CD4-positive, alpha-beta memory T cell (primary cell): Measurements from ENCODE around the gene PPARA. TPM values are rescaled to one million over a fixed set of nuclear protein-coding genes. Genes with fewer than 3 reads are reported as not detected.

Experiments used
- CTCF ChIA-PET: fragments of 350-600 bp; sonication (Branson Sonifier 250); formaldehyde crosslinking; loops from one replicate; lab custom pipeline; 2021; ENCODE audit warnings: inconsistent platforms; ENCODE audit not compliant: partially characterized antibody; lab: Charles Lee
- POLR2A ChIA-PET: fragments of 350-600 bp; sonication (Branson Sonifier 250); formaldehyde crosslinking; loops from one replicate; lab custom pipeline; 2021; ENCODE audit not compliant: partially characterized antibody; lab: Charles Lee
- DNase-seq, 5 donors: peaks; one replicate each; pipeline versions ENCODE4 v3.0.0 to v3.0.0-alpha.2; 2020 to 2022; ENCODE audit warnings: mixed read lengths in 1 of 5
- H3K27ac ChIP-seq: one replicate; pipeline ENCODE4 v1.7.0; 2013; ENCODE audit warnings: low read depth, low read length
- H3K27me3 ChIP-seq: 2 replicates; pipeline ENCODE4 v1.7.0; 2013; ENCODE audit warnings: mild to moderate bottlenecking, low read length, moderate library complexity; ENCODE audit not compliant: insufficient read depth
- H3K36me3 ChIP-seq: 2 replicates; pipeline ENCODE4 v1.7.0; 2013; ENCODE audit warnings: mild to moderate bottlenecking, low read length, moderate library complexity; ENCODE audit not compliant: insufficient read depth
- H3K4me1 ChIP-seq: 2 replicates; pipeline ENCODE4 v1.7.0; 2013; ENCODE audit warnings: mild to moderate bottlenecking, low read length, moderate library complexity; ENCODE audit not compliant: insufficient read depth
- H3K4me3 ChIP-seq, 2 donors: one replicate each; pipeline ENCODE4 v1.7.0; 2013; ENCODE audit warnings: low read length in 2 of 2, mild to moderate bottlenecking in 1 of 2
- H3K9me3 ChIP-seq, 2 donors: one replicate each; pipeline ENCODE4 v1.7.0; 2013; ENCODE audit warnings: low read length in 2 of 2, control low read depth in 1 of 2; ENCODE audit not compliant: control insufficient read depth in 1 of 2
- H3K27ac Mint-ChIP-seq, 7 donors: one replicate each; pipeline ENCODE4 v1.8.0; 2020 to 2021; ENCODE audit warnings: mixed read lengths in 7 of 7, mild to moderate bottlenecking in 6 of 7, inconsistent platforms in 3 of 7, moderate library complexity in 3 of 7
- H3K27me3 Mint-ChIP-seq, 2 donors: one replicate each; pipeline ENCODE4 v1.8.0; 2020 to 2021; ENCODE audit warnings: mixed read lengths in 2 of 2
- H3K36me3 Mint-ChIP-seq, 2 donors: one replicate each; pipeline ENCODE4 v1.8.0; 2020 to 2021; ENCODE audit warnings: mixed read lengths in 2 of 2, inconsistent platforms in 1 of 2, mild to moderate bottlenecking in 1 of 2
- H3K4me1 Mint-ChIP-seq, 4 donors: one replicate each; pipeline ENCODE4 v1.8.0; 2020 to 2021; ENCODE audit warnings: mixed read lengths in 4 of 4, mild to moderate bottlenecking in 1 of 4
- H3K4me3 Mint-ChIP-seq, 8 donors: one replicate each; pipeline ENCODE4 v1.8.0; 2020 to 2021; ENCODE audit warnings: mixed read lengths in 8 of 8, mild to moderate bottlenecking in 7 of 8, moderate library complexity in 6 of 8, inconsistent platforms in 3 of 8
- H3K9me3 Mint-ChIP-seq, 8 donors: one replicate each; pipeline ENCODE4 v1.8.0; 2020 to 2021; ENCODE audit warnings: mixed read lengths in 8 of 8, mild to moderate bottlenecking in 5 of 8, inconsistent platforms in 3 of 8, moderate library complexity in 1 of 8
- intact Hi-C: fragments of 100-400 bp; cut with micrococcal nuclease; formaldehyde crosslinking; loops from one replicate; pipeline ENCODE4 v1.15.1; 2023
- polyA plus RNA-seq, 2 donors: library from polyadenylated mRNA; unstranded; fragments of 300-500 nt; fragmentation: Illumina TruSeq; gene quantifications; one replicate each; pipeline ENCODE4 v1.2.3, GENCODE V29; 2021
- total RNA-seq, 2 experiments: library from RNA; stranded (reverse); gene quantifications; one replicate each; pipeline ENCODE4 v1.2.3, GENCODE V29; 2021

Gene PPARA
- total and polyA plus RNA-seq, 4 experiments from 2014 or later, result 0.91 to 23.2 (median 13.5) TPM

DNA sequence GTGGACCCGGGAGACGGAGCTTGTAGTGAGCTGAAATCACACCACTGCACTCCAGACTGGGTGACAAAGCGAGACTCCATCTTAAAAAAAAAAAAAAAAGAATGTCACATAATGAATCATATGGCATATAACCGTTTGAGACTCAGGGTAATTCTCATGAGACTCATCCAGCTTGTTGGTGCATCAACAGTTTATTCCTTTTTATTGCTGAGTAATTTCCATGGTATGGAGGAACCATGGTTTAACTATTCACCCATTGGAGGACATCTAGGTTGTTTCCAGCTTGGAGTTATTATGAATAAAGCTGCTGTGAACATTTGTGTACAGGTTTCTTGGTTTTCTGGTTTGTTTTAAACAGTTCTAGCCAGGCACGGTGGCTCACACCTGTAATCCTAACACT, 25.3 kb downstream of the PPARA start:
- no peaks in the 10 kb centered on the region for H3K36me3 ChIP-seq
- intact Hi-C loops, result no loop called here
- Mint-ChIP-seq H3K4me1 (peaks cover 14 to 24% (median 19%) of the 10 kb centered on the region in 4 donors), H3K27me3 (no peaks in the 10 kb centered on the region), H3K9me3 (peaks cover 3 to 24% (median 22%) of the 10 kb centered on the region in 8 donors), H3K4me3 (no peak overlapping the region), H3K36me3 (peaks cover 30 to 41% of the 10 kb centered on the region in 2 donors), H3K27ac (peak overlapping the region in 1 of 7 donors; percentile 46)
- H3K4me1 ChIP-seq, result peaks cover 15% of the 10 kb centered on the region
- no peak overlapping the region for H3K4me3 ChIP-seq
- no peak for DNase-seq
- peaks cover 0 to 5% of the 10 kb centered on the region in 2 donors for H3K9me3 ChIP-seq
- no peak overlapping the region for H3K27ac ChIP-seq
- ChIA-PET POLR2A (no interaction called here), CTCF (no interaction called here)
- H3K27me3 ChIP-seq, result no peaks in the 10 kb centered on the region

DNA sequence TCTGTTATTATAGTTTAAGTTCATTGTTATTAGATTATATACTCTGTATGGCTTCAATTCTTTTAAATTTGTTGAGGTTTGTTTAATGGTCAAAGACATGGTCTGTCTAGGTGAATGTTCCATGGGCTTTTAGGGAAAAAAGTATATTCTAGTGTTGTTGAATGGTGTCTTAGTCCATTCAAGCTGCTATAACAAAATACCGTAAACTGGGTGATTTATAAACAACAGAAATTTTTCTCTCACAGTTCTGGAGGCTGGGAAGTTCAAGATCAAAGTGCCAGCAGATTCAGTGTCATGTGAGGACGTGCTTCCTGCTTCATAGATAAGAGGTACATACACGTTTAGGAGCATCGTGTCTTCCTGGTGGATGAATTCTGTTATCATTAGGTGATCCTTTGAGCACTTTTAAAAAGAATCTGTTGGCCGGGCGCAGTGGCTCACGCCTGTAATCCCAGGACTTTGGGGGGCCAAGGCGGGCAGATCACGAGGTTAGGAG, 26.2 kb downstream of the PPARA start:
- intact Hi-C loops, result no loop called here
- Histone ChIP-seq H3K27me3 (no peaks in the 10 kb centered on the region), H3K4me1 (peaks cover 9% of the 10 kb centered on the region), H3K36me3 (no peaks in the 10 kb centered on the region), H3K9me3 (peaks cover 0 to 5% of the 10 kb centered on the region in 2 donors), H3K27ac (no peak overlapping the region), H3K4me3 (no peak overlapping the region)
- ChIA-PET POLR2A (no interaction called here), CTCF (no interaction called here)
- peaks cover 8 to 18% (median 13%) of the 10 kb centered on the region in 4 donors for H3K4me1 Mint-ChIP-seq
- H3K4me3 Mint-ChIP-seq, result no peak overlapping the region
- H3K27me3 Mint-ChIP-seq, result no peaks in the 10 kb centered on the region
- no peak for DNase-seq
- H3K36me3 Mint-ChIP-seq, result peaks cover 39 to 50% of the 10 kb centered on the region in 2 donors
- peaks cover 3 to 33% (median 28%) of the 10 kb centered on the region in 8 donors for H3K9me3 Mint-ChIP-seq
- H3K27ac Mint-ChIP-seq, result no peak overlapping the region

DNA sequence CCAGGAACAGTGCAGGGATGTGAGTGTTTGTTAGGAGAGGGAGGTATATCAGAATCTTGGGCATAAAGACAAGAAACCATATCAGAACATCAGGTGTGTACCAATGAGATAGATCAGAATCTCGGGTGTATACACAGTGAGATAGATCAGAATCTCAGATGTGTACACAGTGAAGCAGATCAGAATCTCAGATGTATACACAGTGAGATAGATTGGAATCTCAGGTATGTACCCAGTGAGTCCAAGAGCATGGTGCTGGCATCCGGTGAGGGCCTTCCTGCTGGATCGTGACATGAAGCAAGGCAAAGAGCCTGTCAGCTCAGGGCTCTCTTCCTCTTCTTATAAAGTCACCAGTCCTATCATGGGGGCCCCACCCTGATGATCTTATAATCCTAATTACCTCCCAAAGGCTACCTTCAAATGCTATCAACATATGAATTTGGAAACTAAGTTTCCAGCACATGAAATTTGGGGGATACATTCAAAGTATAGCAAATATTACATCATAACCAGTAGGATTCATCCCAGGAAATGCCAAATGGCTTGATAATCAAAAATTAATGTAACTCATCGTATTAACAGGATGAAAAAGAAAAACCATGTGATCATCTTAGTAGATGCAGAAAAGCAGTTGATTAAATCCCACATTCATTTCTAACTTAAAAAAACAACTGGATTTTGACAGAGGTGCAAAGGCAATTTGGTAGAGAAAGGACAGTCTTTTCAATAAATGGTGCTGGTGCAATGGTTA, 28.6 kb downstream of the PPARA start:
- Mint-ChIP-seq H3K4me3 (no peak overlapping the region), H3K27ac (no peak overlapping the region), H3K9me3 (peaks cover 3 to 33% (median 28%) of the 10 kb centered on the region in 8 donors), H3K27me3 (no peaks in the 10 kb centered on the region), H3K36me3 (peaks cover 50 to 67% of the 10 kb centered on the region in 2 donors), H3K4me1 (peaks cover 0 to 5% (median 2%) of the 10 kb centered on the region in 4 donors)
- Histone ChIP-seq H3K27me3 (no peaks in the 10 kb centered on the region), H3K4me1 (no peaks in the 10 kb centered on the region), H3K36me3 (no peaks in the 10 kb centered on the region), H3K4me3 (no peak overlapping the region), H3K9me3 (peaks cover 0 to 5% of the 10 kb centered on the region in 2 donors), H3K27ac (no peak overlapping the region)
- CTCF ChIA-PET, result no interaction called here
- POLR2A ChIA-PET, result no interaction called here
- intact Hi-C loops, result no loop called here
- DNase-seq, result no peak

DNA sequence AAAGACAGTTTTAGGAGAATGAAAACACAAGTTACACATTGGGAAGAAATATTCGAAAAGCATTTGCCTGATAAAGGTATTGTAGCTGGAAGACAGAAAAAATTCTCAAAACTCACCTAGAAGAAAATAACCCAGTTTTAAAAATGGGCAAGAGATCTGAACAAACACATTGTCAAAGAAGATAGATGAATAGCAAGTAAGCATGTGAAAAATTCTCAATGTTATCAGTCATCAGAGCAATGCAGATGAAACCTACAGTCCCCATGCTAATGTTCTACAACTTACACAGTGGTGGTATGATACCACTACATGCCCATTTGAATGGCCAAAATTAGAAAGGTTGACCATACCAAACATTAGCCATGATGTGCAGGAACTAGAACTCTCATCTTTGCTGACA, 29.4 kb downstream of the PPARA start:
- Histone ChIP-seq H3K4me1 (no peaks in the 10 kb centered on the region), H3K27me3 (no peaks in the 10 kb centered on the region), H3K36me3 (no peaks in the 10 kb centered on the region), H3K4me3 (no peak overlapping the region), H3K9me3 (peaks cover 0 to 5% of the 10 kb centered on the region in 2 donors), H3K27ac (no peak overlapping the region)
- ChIA-PET POLR2A (no interaction called here), CTCF (interaction anchor here (0.5 kb wide), 1 partner anchor 131 kb away, joined by 3 read pairs; no protein-coding TSS in a partner anchor)
- DNase-seq, result no peak
- no peak overlapping the region for H3K4me3 Mint-ChIP-seq
- peaks cover 3 to 33% (median 28%) of the 10 kb centered on the region in 8 donors for H3K9me3 Mint-ChIP-seq
- peaks cover 50 to 69% of the 10 kb centered on the region in 2 donors for H3K36me3 Mint-ChIP-seq
- H3K27me3 Mint-ChIP-seq, result no peaks in the 10 kb centered on the region
- intact Hi-C loops, result no loop called here
- peaks cover 0 to 3% (median under 1%) of the 10 kb centered on the region in 4 donors for H3K4me1 Mint-ChIP-seq
- H3K27ac Mint-ChIP-seq, result peak overlapping the region in 1 of 7 donors; percentile 59

DNA sequence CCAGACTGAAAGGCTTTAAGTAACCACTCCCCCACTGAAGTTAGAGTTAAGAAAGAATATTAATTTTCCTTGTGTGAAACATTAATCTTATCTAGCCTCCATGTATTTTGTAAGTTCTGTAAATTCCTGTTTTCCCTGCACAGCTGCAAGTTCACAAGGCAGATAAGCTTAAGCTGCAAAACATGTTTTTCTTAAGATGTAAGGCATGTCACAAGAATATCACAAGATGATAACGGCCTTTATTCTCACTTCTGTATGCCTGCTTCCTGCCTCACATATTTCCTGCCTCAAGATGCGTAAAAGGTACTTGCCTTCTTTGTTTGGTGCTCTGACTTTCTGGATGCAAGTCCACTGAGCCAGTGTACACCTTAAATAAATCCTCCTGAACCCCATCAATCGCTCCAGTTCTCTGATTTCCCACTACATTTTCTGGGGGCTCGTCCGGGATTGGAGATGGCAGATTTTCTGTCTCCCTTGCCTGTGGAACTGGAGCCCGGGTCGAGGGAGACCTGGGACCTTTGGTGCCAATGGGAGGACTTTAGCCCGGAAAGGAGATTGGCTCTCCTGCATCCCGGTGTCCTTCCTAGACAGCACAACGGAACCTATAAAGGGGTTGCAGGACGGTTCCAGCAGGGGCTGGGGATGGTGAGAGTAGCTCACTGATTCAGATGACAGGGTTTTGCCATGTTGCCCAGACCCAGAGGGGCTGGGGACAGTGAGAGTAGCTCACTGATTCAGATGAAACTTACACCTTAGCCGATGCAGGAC, 30.2 kb downstream of the PPARA start:
- no peak overlapping the region for H3K27ac ChIP-seq
- peaks cover 54 to 76% of the 10 kb centered on the region in 2 donors for H3K36me3 Mint-ChIP-seq
- peaks cover 0 to 3% (median under 1%) of the 10 kb centered on the region in 4 donors for H3K4me1 Mint-ChIP-seq
- no peaks in the 10 kb centered on the region for H3K4me1 ChIP-seq
- H3K4me3 ChIP-seq, result no peak overlapping the region
- no peaks in the 10 kb centered on the region for H3K27me3 Mint-ChIP-seq
- ChIA-PET POLR2A (no interaction called here), CTCF (interaction anchor here (0.5 kb wide), 1 partner anchor 130 kb away, joined by 3 read pairs; no protein-coding TSS in a partner anchor)
- peak overlapping the region in 1 of 7 donors; percentile 82 for H3K27ac Mint-ChIP-seq
- DNase-seq, result no peak
- no peak overlapping the region for H3K4me3 Mint-ChIP-seq
- intact Hi-C loops, result no loop called here
- H3K9me3 Mint-ChIP-seq, result peaks cover 3 to 33% (median 28%) of the 10 kb centered on the region in 8 donors
- H3K9me3 ChIP-seq, result peaks cover 0 to 5% of the 10 kb centered on the region in 2 donors
- H3K36me3 ChIP-seq, result no peaks in the 10 kb centered on the region
- H3K27me3 ChIP-seq, result no peaks in the 10 kb centered on the region

DNA sequence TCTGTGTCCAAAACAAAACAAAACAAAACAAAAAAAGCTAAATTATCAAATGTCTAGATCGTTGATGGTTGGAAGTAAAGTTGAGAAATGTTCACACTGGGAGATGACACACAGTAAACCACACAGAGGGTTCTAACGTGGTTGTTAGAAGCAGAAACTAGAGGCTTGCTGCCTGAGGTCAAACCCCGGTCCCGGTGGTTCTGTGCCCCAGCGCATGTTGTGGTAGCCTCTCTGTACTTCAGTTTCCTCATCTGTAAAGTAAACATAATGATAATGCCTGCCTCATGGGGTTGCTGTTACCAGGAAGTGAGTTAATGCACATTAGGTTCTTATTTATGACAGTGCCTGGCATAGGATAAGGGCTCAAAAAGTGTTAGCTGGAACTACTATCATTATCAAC, 33.4 kb downstream of the PPARA start:
- Mint-ChIP-seq H3K4me1 (no peaks in the 10 kb centered on the region), H3K27ac (no peak overlapping the region), H3K4me3 (no peak overlapping the region), H3K27me3 (no peaks in the 10 kb centered on the region), H3K36me3 (peaks cover 45 to 66% of the 10 kb centered on the region in 2 donors), H3K9me3 (peaks cover under 1 to 27% (median 23%) of the 10 kb centered on the region in 8 donors)
- no peak overlapping the region for H3K4me3 ChIP-seq
- no peaks in the 10 kb centered on the region for H3K36me3 ChIP-seq
- CTCF ChIA-PET, result no interaction called here
- H3K27ac ChIP-seq, result no peak overlapping the region
- intact Hi-C loops, result no loop called here
- H3K4me1 ChIP-seq, result no peaks in the 10 kb centered on the region
- peaks cover 0 to 5% of the 10 kb centered on the region in 2 donors for H3K9me3 ChIP-seq
- no peak for DNase-seq
- H3K27me3 ChIP-seq, result no peaks in the 10 kb centered on the region
- POLR2A ChIA-PET, result no interaction called here

DNA sequence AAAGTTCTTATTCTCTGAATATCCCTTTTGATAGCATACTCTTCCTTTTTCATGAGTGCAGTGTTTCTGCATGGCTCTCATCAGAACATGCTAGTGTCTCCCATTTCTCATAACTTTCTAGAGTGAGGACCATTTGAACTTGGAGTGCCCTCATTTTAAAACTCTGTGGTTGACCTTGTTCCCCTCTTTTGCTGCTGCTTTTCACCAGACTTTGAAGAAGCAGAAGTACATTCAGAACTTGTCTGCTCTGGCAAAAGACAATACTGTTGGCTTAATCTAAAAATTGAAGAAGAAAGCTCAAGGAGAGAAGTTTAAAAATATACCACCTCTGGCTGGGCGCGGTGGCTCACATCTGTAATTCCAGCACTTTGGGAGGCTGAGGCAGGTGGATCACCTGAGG, 35.0 kb downstream of the PPARA start:
- no peaks in the 10 kb centered on the region for H3K4me1 Mint-ChIP-seq
- Histone ChIP-seq H3K36me3 (no peaks in the 10 kb centered on the region), H3K27ac (no peak overlapping the region), H3K9me3 (no peaks in the 10 kb centered on the region), H3K4me1 (no peaks in the 10 kb centered on the region), H3K27me3 (no peaks in the 10 kb centered on the region), H3K4me3 (no peak overlapping the region)
- no peaks in the 10 kb centered on the region for H3K27me3 Mint-ChIP-seq
- H3K4me3 Mint-ChIP-seq, result no peak overlapping the region
- intact Hi-C loops, result no loop called here
- POLR2A ChIA-PET, result no interaction called here
- no peak for DNase-seq
- CTCF ChIA-PET, result no interaction called here
- H3K9me3 Mint-ChIP-seq, result peaks cover 0 to 13% (median 12%) of the 10 kb centered on the region in 8 donors
- peaks cover 41 to 59% of the 10 kb centered on the region in 2 donors for H3K36me3 Mint-ChIP-seq
- peak overlapping the region in 1 of 7 donors; percentile 17 for H3K27ac Mint-ChIP-seq
